Measurements from ENCODE around the gene MS4A8.
"Not testable (repeated sequence)": the region's sequence is repeated elsewhere in the genome, so short reads cannot be mapped to it uniquely, and the experiment has no call there.

The MS4A8 gene, protein sequence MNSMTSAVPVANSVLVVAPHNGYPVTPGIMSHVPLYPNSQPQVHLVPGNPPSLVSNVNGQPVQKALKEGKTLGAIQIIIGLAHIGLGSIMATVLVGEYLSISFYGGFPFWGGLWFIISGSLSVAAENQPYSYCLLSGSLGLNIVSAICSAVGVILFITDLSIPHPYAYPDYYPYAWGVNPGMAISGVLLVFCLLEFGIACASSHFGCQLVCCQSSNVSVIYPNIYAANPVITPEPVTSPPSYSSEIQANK

DNA sequence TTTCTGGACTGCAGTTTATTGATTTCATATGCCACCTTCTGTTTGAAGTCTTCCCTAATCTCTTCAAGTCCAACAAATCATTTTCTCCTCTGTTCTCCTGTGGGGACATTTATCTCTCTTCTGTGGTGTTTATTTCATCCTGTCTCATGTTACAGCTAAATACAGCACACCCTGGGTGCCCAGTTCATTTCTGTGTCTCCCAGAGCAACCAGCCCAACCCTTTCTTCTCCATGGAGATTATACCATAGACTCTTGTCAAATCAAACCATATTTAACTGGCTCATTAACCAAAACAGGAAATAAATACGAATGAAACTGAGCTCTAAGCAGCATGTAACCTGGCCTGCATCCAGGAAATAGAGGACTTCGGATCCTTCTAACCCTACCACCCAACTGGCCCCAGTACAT lies at the start of gene MS4A8:
TSS of gene MS4A8 (plus strand) at position 329 of the 408 bp plus-strand sequence. CDS start 1,249 bp downstream, outside the sequence.
- DNase-seq (ENCODE audit: low read depth, low spot score), result no peak

DNA sequence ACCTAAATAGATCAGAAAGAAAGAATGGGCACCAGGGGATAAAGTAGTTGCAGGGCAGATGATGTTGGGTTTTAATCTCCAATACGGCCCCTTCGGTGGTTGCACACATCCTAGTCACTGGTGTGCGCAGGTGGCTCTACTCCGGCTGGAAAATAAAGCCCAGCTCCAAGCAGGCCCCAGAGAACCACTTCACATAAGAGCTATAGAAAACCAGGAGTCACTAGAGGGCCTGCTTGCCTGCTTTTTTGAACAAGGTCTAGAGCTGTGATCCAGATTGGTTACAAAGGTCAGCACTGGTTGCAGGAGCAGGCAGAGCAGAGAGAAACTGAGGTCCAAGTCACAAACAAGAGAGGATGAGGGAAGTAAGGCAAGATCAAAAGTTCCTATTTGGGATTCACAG lies 41.5 kb upstream of the MS4A8 start:
- no peak for DNase-seq (ENCODE audit: low read depth, low spot score)

DNA sequence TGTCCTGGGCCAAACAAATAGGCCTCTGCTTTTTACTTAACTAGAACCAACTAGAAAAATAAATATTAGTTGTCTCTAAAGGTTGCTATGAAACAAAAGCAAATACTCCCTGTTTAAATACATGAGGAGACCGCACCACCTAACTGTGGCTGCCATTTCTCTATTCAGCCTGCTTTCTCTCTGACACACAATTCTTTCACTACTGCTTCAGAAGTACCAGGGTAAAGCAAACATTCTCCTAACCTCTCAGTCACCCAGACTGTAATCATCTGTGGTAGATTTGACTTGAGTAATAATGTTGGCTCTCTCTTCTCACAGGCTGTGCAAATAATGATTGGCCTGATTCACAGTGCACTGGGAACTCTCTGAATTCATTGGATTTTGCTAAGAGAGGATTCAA lies 41.0 kb upstream of the MS4A8 start:
- DNase-seq (ENCODE audit: low read depth, low spot score), result no peak

DNA sequence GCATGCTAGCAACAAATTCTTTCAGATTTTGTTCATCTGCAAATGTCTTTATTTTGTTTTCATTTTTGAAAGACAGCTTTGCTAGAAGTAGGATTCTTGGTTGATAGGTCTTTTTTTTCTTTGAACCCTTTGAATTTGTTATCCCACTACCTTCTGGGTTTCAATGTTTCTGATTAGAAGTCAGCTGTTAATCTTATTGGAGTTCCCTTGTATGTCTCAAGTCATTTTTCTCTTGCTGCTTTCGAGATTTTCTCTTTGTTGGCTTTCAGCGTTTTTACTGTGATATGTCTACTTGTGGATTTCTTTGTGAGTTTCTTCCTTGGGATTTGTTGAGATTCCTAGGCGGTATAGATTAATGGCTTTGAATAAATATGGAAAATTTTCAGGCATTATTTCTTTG lies 27.2 kb upstream of the MS4A8 start:
- DNase-seq (ENCODE audit: low read depth, low spot score), result no peak

DNA sequence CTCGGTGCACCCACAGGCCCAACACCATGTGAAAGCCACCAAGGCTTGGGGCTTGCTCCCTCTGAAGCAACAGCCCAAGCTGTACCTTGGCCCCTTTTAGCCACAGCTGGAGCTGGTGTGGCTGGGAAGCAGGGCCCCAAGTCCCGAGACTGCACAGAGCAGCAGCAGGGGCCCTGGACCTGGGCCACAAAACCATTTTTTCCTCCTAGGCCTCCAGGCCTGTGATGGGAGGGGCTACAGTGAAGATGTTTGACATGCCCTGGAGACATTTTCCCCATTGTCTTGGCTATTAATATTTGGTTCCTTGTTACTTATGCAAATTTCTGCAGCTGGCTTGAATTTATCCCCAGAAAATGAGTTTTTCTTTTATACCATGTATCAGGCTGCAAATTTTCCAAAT lies 21.2 kb upstream of the MS4A8 start:
- DNase-seq (ENCODE audit: low read depth, low spot score), result not testable (repeated sequence)

DNA sequence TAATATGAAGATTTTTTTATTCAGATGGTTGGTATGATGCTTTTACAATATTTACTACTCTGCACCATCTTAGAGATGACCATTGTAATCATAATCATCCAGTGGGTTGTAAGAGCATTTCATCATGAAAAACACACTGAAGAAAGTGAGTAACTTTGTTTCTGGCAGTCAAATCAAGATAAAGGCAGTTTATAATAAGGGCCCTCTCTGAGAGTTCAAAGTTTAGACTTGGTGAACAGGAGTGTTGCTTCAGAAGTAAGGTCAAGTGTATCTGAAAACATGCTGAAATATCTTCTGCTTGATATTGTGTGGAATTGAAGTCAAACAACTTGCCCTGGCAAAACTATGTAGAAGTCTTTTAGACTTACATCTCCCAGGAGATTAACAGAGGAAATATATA lies 19.5 kb upstream of the MS4A8 start:
- DNase-seq (ENCODE audit: low read depth, low spot score), result no peak

DNA sequence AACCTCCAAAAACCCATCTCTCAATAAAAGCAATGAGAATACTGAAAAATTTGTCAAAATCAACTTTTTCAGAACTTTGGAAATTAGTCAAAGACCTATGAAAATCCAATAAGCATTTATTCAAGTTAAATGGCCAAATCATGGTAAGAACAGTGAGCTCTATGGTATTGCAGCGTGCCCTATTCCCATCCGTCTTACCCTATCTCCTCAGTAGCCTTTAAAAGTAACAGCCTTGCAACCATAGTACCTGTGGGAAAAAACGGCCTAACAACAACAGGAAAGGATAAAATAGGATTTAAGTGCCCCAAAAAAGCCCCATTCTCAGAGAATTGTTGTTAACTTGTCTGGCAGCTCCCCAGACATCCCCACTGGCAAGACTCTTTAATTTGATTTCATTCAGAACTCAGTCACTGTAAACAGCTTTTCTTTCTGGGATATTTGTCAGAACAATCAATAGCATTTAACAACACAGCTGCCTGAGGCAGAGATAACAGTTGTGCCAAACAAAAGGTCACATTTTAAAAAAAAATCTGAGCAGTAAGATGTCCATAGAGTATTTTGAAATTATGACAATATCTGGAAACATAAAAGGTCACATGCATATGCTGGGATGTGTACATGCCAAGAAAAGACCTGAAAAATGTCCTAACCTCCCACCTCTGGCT lies 18.8 kb upstream of the MS4A8 start:
- no peak for DNase-seq (ENCODE audit: low read depth, low spot score)

DNA sequence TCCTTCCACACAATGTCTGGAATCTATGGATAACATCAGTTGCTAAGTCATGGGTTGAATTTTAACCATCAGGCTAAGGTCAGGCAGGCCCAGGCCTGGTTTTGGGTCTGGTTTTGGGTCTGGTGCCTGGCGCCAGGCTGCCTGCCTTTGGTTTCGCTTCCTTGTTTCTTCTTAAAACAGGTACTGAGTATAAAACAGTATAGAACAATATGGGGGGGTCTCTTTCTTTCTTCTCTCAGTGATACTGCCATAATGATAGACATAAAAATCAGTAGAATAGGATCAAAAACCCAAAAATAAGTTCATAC lies 14.9 kb upstream of the MS4A8 start:
- not testable (repeated sequence) for DNase-seq (ENCODE audit: low read depth, low spot score)

DNA sequence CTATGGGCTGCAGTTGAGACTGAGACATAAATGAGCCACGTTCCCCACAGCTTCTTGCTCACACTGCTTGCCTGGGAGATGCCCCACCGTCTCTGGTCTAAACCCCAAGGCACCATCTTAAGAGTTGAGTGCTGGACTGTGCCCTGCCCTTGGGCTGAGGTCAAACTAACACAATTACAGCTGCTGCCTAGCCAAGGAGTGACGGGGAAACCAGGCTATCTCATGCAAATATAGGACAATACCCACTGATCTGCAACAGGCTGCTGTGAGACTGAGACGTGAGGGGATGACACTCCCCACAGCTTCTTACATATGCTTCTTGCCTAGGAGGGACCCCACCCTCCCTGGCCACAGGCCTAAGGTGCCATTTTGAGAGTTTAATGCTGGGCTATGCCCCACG lies 7.8 kb upstream of the MS4A8 start:
- no peak for DNase-seq (ENCODE audit: low read depth, low spot score)

DNA sequence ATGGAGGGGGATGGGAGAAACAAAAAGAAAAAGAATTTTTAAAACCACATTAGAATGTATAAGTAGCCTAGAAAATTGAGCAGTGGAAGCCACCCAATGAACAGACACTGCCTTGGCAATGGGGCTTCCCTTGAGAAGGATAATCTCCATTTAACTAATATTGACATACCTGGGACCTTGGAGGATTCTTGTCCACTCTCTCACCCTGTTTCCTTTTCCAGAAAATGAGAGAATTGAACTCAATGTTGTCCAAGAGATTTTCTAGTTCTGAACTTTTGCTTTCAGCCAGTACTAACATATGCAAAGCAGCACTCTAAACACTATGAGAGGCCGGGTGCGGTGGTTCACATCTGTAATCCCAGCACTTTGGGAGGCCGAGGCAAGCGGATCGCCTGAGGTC lies 524 bp downstream of the MS4A8 start:
- no peak for DNase-seq (ENCODE audit: low read depth, low spot score)

DNA sequence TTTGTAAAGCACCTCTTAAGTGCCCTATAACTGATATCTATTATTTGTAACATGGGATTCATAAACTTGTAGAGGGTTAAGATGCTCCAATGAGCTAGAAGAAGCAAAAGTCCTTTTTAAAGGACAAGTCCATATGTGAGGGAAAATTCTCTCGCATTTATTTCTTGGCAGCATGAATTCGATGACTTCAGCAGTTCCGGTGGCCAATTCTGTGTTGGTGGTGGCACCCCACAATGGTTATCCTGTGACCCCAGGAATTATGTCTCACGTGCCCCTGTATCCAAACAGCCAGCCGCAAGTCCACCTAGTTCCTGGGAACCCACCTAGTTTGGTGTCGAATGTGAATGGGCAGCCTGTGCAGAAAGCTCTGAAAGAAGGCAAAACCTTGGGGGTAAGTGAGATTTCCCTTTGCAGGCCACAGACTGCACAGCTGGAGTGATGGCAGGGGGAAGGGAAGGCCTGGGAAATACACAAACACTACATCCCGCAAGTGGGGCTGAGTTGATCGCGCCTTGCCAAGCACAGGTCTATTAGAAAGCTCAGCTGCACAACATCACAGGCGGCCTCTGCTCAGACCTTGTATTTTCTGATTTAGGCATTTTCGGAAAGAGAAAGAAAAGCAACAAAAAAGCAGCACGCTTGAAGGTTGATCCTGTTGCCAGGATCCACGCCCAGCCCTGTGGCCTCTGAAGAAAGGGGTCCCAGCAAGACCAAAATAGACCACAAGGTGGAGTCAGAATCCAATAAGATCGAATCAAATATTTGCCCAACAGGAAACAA lies 1.5 kb downstream of the MS4A8 start:
- DNase-seq (ENCODE audit: low read depth, low spot score), result no peak

DNA sequence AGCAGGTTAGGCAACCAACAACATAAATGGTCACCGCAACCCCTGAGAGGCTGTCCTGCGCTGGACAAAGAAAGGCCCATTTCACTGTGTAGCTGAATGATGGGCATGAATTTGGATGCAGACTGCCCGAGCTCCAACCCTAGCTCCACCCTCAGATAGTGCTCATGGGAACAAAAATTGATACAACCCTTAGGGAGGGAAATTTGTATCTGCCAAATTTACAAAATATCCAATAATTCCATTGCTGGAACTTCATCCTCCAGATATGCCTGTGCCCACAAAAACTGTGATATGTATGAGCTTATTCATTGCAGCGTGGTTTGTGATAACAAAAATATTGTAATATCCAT lies 2.0 kb downstream of the MS4A8 start:
- DNase-seq (ENCODE audit: low read depth, low spot score), result no peak

DNA sequence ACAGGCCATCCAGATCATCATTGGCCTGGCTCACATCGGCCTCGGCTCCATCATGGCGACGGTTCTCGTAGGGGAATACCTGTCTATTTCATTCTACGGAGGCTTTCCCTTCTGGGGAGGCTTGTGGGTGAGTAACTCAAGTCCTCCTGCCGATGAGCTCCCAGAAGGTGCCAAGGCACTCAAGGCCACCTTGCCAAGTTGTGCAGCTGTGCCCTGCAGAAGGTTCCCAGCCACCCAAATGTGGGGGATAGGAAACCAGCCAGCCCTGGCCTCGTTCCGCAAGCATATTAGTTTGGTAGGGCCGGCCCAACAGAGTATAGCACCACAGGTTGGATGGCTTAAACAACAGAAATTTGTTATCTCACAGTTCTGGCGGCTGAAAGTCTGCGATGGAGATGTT lies 4.0 kb downstream of the MS4A8 start:
- no peak for DNase-seq (ENCODE audit: low read depth, low spot score)

DNA sequence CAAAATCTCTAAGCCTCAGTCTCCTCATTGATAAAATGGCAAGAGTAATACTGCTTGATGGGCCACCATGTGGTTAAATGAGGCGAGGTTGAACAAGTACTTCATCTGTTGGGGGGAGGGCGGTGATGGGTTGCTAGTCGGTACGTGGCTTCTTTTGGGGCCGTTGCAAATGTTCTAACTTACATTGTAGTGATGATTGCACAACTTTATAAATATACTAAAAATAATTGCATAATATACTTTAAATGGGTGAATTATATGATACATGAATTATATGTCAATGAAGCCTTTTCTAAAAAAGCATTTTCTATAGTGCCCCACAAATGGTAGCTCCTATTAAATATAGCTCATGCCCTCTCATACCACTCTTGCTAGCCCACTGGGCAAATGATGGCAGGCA lies 6.5 kb downstream of the MS4A8 start:
- DNase-seq (ENCODE audit: low read depth, low spot score), result no peak

DNA sequence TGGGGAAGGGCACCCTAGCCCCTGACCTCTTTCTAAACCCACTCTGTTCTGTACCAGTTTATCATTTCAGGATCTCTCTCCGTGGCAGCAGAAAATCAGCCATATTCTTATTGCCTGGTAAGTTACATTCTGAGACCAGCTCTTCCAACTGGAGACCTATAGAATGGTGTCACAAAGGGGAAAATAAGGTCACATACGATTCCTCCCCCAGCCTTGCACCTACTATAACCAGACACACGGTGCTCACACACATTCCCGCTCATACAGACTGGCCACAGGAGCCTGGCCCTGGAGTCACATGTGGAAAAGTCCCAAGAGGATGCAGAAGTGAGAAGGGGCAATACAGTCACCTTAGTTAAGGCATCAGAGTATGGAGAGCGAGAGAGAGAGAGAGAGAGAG lies 7.5 kb downstream of the MS4A8 start:
- no peak for DNase-seq (ENCODE audit: low read depth, low spot score)

DNA sequence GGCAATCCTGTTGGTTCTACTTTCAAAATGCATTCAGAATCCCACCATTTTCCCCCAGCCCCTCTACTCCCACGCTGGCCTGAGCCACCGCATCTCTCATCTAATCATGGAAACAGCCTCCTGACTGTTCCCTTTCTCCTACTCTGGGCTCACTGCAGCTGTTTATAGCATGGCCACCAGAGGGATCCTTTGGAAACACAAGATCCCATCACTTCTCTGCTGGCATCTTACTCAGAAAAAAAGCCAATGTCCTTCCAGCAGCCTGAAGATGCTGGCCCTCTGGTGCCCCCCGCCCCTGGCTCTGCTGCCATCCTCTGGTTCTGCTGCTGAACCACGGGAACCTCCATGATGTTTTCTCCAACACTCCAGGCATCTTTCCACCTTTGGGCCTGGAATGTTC lies 11.1 kb downstream of the MS4A8 start:
- DNase-seq (ENCODE audit: low read depth, low spot score), result no peak

DNA sequence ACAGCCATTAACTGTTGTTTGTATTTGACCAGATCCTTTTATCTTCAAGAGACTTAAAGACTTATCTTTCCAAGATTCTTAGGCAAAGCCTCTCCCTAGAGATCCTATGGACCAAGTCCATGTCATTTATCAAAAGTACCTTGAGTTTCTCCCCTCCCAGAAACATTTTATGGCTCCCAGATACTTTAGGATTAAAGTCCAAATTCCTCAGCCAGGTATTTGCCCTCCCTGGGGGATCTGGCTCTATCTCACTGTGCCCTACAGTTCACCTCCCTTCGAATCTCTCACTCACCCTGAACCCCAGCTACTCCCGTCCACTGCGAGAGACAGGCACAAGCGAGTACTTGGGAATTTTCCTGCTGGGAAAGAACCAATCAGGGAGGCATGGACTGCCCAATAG lies 11.9 kb downstream of the MS4A8 start:
- DNase-seq (ENCODE audit: low read depth, low spot score), result no peak

DNA sequence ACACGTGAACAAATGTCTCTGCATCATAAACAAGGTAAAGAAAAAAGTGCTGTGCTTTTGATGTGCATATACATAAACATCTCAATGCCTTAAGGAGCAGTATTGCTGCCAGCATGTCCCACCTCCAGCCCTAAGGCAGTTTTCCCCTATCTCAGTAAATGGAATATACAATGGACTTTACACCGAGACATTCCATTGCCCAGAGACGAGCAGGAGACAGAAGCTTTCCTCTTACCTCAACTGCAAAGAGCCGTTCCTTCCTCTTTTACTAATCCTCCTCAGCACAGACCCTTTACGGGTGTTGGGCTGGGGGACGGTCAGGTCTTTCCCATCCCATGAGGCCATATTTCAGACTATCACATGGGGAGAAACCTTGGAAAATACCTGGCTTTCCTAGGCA lies 14.0 kb downstream of the MS4A8 start:
- DNase-seq (ENCODE audit: low read depth, low spot score), result not testable (repeated sequence)

DNA sequence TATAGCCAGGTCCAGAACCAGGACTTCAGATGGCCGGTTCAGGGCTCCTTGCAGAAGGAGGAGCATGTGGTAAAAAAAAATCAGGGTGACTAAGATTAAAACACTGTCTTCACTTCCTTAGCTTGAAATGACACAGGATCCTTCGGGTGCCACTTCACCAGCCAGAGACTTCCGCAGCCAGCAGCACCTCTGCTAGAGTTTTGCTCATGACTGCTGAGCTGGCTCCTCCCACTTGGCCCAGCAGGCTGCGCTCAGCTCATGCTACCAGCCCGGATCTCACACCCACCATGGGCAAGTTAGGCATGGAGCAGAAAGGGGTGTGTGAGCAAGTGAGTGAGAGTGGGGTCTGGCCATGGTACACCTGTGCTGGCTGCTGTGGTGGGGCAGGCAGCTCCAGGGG lies 18.5 kb downstream of the MS4A8 start:
- no peak for DNase-seq (ENCODE audit: low read depth, low spot score)

DNA sequence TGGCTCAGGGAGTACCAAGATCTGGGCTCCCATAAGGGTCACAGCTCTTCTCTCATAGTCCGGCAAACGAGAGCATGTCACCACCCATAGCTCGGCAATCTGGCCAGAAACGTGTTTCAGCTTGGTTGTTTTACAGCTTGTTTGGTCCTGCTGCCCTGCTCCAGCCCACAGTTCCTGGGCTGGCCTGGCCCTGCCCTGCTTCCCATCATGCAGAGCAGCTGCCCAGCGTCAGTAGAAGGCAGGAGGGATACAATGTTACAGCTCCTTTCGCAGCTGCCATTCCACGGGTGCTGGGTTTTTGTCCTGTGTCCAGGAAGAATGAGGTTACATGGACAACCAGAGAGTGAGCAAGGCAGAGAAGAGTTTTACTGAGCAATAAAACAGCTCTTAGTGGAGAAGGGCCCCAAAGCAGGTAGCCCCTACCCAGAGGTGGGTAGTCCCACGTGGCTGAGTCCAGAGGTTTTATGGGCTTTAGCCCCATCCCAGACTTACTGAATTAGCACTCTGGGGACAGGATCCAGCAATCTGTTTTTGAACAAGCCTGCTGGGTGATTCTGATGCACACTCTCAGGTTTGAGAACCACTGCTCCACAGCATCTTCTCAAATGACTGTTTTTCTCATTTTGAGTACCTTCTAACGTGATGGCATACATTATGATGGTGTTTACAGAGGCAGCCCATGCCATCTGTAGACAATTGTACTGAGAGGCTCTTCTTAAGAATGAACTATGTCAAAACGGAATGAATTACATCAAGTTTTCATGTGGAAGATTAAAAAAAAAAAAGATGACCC lies 19.3 kb downstream of the MS4A8 start:
- no peak for DNase-seq (ENCODE audit: low read depth, low spot score)

DNA sequence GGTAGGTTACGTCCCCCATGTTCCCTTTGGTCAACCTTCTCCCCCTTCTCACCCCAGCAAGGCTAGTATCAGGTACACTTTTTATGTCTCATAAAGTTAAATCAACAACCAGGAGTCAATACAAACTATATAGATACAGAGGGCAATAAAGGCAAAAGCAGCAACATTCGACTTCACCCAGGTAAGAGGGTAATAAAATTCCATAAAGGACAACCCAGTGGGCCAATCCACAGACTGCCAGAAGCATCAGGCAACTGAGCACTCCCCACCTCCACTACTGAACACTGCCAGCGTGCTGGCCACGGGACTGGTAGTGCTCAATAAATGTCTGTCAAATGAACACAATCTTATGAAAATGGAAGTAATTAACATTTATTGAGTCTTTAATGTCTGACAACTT lies 20.0 kb downstream of the MS4A8 start:
- no peak for DNase-seq (ENCODE audit: low read depth, low spot score)

DNA sequence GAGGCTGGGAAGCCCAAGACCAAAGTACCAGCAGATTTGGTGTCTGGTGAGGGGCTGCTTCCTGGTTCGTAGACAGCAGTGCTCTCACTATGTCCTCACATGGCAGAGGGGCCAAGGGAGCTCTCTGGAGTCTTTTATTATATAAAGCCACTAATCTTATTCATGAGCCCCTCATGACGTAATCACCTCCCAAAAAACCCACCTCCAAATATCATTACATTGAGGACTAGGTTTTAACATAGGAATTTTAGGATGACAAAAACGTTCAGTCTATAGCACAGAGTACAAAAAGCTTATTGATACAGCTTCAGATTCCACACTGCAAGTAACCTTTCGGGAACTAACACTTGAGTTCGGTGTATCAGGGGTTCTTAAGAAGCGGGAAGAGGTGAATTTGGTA lies 21.0 kb downstream of the MS4A8 start:
- no peak for DNase-seq (ENCODE audit: low read depth, low spot score)
